HG03571 (cell line): ENCODE results near the gene CES2.
"Not testable (repeated sequence)": the region's sequence is repeated elsewhere in the genome, so short reads cannot be mapped to it uniquely, and the experiment has no call there.

Source experiments
- ATAC-seq: cut with Tn5 transposase; IDR thresholded peaks from one replicate; pipeline ENCODE4 v1.9.1; 2021; ENCODE audit not compliant: unreplicated experiment

CES2 gene

GRCh38 chr16:66934138-66934838 is 1.0 kb upstream of the CES2 start, which contains the start of gene CIAO2B:
CIAO2B (minus strand) TSS chr16:66934402; CDS start chr16:66934364, 38 bp downstream.
- peak; percentile 70 for ATAC-seq

GRCh38 chr16:66934839-66935313 is 440 bp upstream of the CES2 start:
- ATAC-seq, result not testable (repeated sequence)

DNA sequence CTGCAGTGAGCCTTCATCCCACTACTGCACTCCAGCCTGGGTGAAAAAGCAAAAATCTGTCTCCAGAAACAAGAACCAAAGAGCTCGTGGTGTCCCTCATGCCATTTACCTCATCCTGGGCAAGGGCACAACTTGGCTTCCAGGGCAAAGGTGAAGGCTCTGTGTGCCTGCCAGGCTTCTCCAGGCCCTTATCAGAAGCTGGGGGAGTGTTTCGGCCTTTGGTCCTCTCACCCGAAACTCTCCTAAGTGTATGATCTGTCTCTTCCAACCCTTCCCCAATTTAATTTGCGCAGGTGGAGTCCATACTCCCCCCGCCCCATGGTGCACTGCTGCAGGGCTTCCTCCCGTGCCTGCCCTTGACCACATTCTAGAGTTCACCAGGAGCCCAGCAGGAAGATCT is 1.1 kb downstream of the CES2 start:
- no peak for ATAC-seq

GRCh38 chr16:66936889-66937554 is 1.7 kb downstream of the CES2 start:
- ATAC-seq, result no peak

DNA sequence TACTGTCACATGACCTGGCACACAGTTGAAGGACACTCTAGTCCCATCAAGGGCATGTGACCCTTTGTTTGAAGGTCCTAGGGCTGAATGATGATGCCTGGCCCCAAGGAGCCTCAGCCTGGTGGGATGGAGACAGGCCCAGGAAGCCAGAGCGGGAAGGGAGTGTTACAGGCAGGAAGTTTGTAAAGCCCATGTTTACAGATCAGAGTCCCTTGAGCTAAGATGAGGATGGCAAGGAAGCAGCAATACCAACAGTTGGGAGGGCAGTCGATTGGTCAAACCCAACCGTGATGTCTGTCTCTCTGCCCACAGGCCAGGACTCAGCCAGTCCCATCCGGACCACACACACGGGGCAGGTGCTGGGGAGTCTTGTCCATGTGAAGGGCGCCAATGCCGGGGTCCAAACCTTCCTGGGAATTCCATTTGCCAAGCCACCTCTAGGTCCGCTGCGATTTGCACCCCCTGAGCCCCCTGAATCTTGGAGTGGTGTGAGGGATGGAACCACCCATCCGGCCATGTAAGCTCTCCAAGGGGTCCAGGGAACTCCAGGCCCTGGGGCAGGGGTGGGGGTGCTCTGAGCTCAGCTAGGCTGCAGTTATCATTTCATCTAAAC is 2.5 kb downstream of the CES2 start:
- no peak for ATAC-seq

DNA sequence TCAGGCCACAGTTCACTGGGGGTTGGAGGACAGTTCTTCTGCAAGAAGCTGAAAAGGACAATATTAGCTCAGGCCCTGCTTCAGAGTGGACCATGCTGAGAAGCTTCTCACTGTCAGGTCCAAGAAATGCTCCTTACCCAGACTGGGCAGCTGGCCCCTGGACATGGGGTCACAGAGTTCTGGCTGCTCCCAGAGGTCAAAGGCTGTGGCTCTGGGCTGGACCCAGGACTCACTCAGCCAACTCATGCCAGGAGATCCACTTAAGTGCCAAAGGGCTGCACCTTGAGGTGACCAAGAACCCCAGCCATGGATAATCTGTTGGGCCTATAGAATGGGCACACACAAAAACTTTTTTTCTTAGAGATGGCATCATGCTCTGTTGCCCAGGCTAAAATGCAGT is 4.0 kb downstream of the CES2 start:
- no peak for ATAC-seq

GRCh38 chr16:66940236-66940635 is 4.9 kb downstream of the CES2 start:
- ATAC-seq, result no peak

DNA sequence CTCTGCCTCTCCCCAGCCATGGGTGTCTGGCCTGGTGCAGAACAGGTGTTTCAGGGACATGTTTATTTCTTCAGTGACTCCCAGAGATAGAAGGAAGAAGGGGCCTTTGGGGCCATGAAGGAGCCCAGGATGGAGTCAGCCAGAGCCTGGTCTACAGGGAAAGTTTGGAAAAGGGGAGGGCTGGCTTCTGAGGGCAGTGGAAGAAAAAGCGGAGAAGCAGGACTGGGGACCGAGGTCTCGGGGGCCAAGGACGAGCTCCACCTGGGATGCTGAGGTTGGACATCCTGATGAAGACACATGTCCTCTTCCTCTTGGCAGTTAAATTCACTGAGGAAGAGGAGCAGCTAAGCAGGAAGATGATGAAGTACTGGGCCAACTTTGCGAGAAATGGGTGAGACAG is 7.7 kb downstream of the CES2 start:
- no peak for ATAC-seq

GRCh38 chr16:66943426-66944053 is 8.2 kb downstream of the CES2 start:
- ATAC-seq, result no peak

GRCh38 chr16:66944054-66944441 is 8.7 kb downstream of the CES2 start:
- ATAC-seq, result no peak

- ATAC-seq, result not testable (repeated sequence)
Observed at GRCh38 chr16:66944971-66945370, 9.7 kb downstream of the CES2 start.

GRCh38 chr16:66945939-66946338 is 10.6 kb downstream of the CES2 start:
- no peak for ATAC-seq

DNA sequence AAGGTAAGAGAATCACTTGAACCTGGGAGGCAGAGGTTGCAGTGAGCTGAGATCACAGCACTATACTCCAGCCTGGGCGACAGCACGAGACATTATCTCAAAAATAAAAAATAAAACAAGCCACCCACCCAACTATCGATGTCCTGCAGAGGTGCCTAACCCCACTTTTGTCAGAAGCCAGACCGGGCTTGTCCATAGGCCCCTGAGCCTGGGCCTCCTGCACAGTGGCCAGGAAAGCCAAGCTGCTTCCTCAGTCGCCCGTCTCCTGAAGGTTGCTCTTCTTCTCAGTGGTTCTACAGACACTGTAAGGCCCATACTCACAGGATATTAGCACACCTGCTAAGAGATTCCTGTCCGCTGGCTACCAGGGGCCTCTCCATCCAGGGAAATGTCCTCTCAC is 11.2 kb downstream of the CES2 start:
- ATAC-seq, result no peak

DNA sequence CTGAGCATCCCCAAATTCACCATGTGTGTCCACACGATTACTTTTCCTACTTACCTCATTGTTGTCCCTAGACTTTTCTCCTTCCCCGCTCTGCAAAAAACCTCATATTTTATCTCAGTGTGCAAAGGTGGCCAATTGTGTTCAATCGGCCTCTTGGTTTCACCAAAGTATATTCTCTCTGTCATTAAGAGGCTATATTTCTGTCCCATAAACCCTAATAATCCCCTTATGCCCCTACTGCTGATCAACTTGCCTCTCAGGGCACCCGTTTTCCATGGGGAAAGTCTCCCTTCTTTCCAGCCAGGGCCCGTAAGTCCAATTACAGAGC is 11.6 kb downstream of the CES2 start:
- ATAC-seq, result no peak

- ATAC-seq, result peak; percentile 61
Observed at GRCh38 chr16:66947302-66948065, 12.2 kb downstream of the CES2 start.

GRCh38 chr16:66948134-66948836 is 13.0 kb downstream of the CES2 start:
- no peak for ATAC-seq

- no peak for ATAC-seq
Observed at GRCh38 chr16:66948837-66949225, 13.5 kb downstream of the CES2 start.

DNA sequence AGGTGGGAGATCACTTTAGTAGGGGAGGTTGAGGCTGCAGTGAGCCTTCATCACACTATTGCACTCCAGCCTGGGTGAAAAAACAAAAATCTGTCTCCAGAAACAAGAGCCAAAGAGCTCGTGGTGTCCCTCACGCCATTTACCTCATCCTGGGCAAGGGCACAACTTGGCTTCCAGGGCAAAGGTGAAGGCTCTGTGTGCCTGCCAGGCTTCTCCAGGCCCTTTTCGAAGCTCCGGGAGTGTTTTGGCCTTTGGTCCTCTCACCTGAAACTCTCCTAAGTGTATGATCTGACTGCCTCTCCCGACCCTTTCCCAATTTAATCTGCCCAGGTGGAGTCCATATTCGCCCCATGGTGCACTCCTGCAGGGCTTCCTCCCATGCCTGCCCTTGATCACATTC is 14.2 kb downstream of the CES2 start:
- ATAC-seq, result no peak

GRCh38 chr16:66950437-66950836 is 15.1 kb downstream of the CES2 start:
- no peak for ATAC-seq

GRCh38 chr16:66950971-66951790 is 15.9 kb downstream of the CES2 start:
- no peak for ATAC-seq
